Panc1 (cell line): Measurements from ENCODE around the gene CLRN3. TPM values are rescaled to one million over a fixed set of nuclear protein-coding genes. Genes with fewer than 3 reads are reported as not detected.

ENCODE experiments used
- ATAC-seq: fragments of 200-7000 bp; cut with Tn5 transposase; 2 replicates; pipeline ENCODE4 v1.9.1; 2020; ENCODE audit warnings: mild to moderate bottlenecking, moderate library complexity
- BruUV-seq: library from RNA; stranded (reverse); fragments of 400-500 nt; replicated peaks from 2 replicates; lab custom pipeline; 2021; lab: Mats Ljungman, UMichigan
- CTCF ChIA-PET: fragments of 300-600 bp; sonication (Branson Sonifier 250); formaldehyde crosslinking; loops from one replicate; lab custom pipeline; 2022; ENCODE audit warnings: antibody characterized with exemption; lab: Charles Lee
- POLR2A ChIA-PET: fragments of 300-600 bp; sonication (Branson Sonifier 250); formaldehyde crosslinking; loops from one replicate; lab custom pipeline; 2022; ENCODE audit warnings: antibody characterized with exemption; lab: Charles Lee
- DNase-seq: peaks from one replicate; pipeline ENCODE4 v3.0.0-alpha.2; 2010; ENCODE audit warnings: low read depth, low spot score
- H3K27ac ChIP-seq: 2 replicates; pipeline ENCODE4 v1.5.1; 2011; ENCODE audit warnings: mild to moderate bottlenecking, low read length, inconsistent platforms
- H3K27me3 ChIP-seq: fragments of 200-500 bp; sonication (Bioruptor generic); 2 replicates; pipeline ENCODE4 v1.6.0; 2014; ENCODE audit warnings: low read length, inconsistent platforms; ENCODE audit not compliant: control insufficient read depth, insufficient read depth
- H3K36me3 ChIP-seq: fragments of 200-500 bp; sonication (Bioruptor generic); 2 replicates; pipeline ENCODE4 v1.5.1; 2014; ENCODE audit warnings: inconsistent platforms, mild to moderate bottlenecking, low read length, moderate library complexity; ENCODE audit not compliant: control insufficient read depth, insufficient read depth
- H3K4me1 ChIP-seq: 2 replicates; pipeline ENCODE4 v1.5.1; 2011; ENCODE audit warnings: inconsistent platforms, mild to moderate bottlenecking, low read length, moderate library complexity; ENCODE audit not compliant: control insufficient read depth, insufficient read depth
- H3K4me3 ChIP-seq, 2 experiments: 2 replicates each; pipeline ENCODE4 v1.5.1; 2011 to 2012; ENCODE audit warnings: low read depth in 2 of 2, low read length in 2 of 2, mild to moderate bottlenecking in 2 of 2, inconsistent platforms in 1 of 2, moderate library complexity in 1 of 2
- H3K9me3 ChIP-seq: fragments of 200-500 bp; sonication (Bioruptor generic); 2 replicates; pipeline ENCODE4 v1.5.1; 2014; ENCODE audit warnings: low read depth, mild to moderate bottlenecking, inconsistent platforms, low read length, moderate library complexity; ENCODE audit not compliant: control insufficient read depth, insufficient read depth
- POLR2AphosphoS5 ChIP-seq: IDR thresholded peaks from 2 replicates; pipeline ENCODE4 v1.6.1; 2012; ENCODE audit warnings: mild to moderate bottlenecking, low read depth, low read length, moderate library complexity
- SIN3A ChIP-seq: IDR thresholded peaks from 2 replicates; pipeline ENCODE4 v1.6.1; 2012; ENCODE audit warnings: low read depth, mild to moderate bottlenecking, low read length, moderate library complexity, borderline replicate concordance; ENCODE audit not compliant: insufficient read depth
- TCF7L2 ChIP-seq: IDR thresholded peaks from 2 replicates; pipeline ENCODE4 v1.6.1; 2011; ENCODE audit warnings: mild to moderate bottlenecking, low read depth, low read length, inconsistent platforms
- in situ Hi-C: cut with HindIII; loops from 2 replicates; pipeline ENCODE4 v1.10.0; 2016; ENCODE audit warnings: low sequenced_read_pairs, low pct_unique_long_range_greater_than_20kb
- intact Hi-C: fragments of 100-400 bp; cut with micrococcal nuclease; formaldehyde crosslinking; loops from one replicate; pipeline ENCODE4 v1.10.0; 2022; ENCODE audit not compliant: unreplicated experiment
- total RNA-seq: library from RNA; stranded (reverse); gene quantifications from one replicate; pipeline ENCODE4 v1.2.1, GENCODE V29; 2021; ENCODE audit not compliant: unreplicated experiment
- TF ChIP-seq, protein P1 (sequence below): fragments of 450-650 bp; IDR thresholded peaks from 2 replicates; pipeline ENCODE4 v1.5.1; 2017; ENCODE audit warnings: mild to moderate bottlenecking
- TF ChIP-seq, protein P2 (sequence below), 2 experiments: IDR thresholded peaks; 2 replicates each; pipeline ENCODE4 v1.6.1; 2011 to 2012; ENCODE audit warnings: low read depth in 2 of 2, control low read depth in 1 of 2, low read length in 1 of 2, mild to moderate bottlenecking in 1 of 2, moderate library complexity in 1 of 2; ENCODE audit not compliant: insufficient read depth in 1 of 2

CLRN3 gene
- total RNA-seq, 1 experiment from 2014 or later = not detected

DNA sequence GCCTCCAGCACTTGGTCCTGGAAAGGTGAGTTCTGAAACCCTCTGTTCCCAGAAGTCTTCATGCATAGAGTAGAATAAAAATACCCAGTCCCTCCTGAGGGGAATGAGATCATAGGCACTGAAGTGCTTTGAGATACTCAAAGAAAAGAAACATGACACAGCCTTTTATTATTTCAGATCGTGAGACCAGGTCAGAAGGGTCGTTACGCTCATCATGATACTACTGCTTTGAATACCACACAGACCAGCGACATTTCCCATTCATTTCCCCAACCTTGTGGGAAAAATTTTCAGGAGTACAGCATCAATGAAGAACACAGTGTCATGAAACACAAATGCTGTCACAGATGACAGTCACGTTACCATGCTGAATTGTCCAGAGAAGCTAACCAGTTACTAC lies 15.0 kb downstream of the CLRN3 start:
- intact Hi-C loops = no loop called here
- H3K4me1 ChIP-seq = no peaks in the 10 kb centered on the region
- TF ChIP-seq SIN3A = no peak
- TF ChIP-seq, protein P1, sequence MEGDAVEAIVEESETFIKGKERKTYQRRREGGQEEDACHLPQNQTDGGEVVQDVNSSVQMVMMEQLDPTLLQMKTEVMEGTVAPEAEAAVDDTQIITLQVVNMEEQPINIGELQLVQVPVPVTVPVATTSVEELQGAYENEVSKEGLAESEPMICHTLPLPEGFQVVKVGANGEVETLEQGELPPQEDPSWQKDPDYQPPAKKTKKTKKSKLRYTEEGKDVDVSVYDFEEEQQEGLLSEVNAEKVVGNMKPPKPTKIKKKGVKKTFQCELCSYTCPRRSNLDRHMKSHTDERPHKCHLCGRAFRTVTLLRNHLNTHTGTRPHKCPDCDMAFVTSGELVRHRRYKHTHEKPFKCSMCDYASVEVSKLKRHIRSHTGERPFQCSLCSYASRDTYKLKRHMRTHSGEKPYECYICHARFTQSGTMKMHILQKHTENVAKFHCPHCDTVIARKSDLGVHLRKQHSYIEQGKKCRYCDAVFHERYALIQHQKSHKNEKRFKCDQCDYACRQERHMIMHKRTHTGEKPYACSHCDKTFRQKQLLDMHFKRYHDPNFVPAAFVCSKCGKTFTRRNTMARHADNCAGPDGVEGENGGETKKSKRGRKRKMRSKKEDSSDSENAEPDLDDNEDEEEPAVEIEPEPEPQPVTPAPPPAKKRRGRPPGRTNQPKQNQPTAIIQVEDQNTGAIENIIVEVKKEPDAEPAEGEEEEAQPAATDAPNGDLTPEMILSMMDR = no peak
- TF ChIP-seq, protein P2, sequence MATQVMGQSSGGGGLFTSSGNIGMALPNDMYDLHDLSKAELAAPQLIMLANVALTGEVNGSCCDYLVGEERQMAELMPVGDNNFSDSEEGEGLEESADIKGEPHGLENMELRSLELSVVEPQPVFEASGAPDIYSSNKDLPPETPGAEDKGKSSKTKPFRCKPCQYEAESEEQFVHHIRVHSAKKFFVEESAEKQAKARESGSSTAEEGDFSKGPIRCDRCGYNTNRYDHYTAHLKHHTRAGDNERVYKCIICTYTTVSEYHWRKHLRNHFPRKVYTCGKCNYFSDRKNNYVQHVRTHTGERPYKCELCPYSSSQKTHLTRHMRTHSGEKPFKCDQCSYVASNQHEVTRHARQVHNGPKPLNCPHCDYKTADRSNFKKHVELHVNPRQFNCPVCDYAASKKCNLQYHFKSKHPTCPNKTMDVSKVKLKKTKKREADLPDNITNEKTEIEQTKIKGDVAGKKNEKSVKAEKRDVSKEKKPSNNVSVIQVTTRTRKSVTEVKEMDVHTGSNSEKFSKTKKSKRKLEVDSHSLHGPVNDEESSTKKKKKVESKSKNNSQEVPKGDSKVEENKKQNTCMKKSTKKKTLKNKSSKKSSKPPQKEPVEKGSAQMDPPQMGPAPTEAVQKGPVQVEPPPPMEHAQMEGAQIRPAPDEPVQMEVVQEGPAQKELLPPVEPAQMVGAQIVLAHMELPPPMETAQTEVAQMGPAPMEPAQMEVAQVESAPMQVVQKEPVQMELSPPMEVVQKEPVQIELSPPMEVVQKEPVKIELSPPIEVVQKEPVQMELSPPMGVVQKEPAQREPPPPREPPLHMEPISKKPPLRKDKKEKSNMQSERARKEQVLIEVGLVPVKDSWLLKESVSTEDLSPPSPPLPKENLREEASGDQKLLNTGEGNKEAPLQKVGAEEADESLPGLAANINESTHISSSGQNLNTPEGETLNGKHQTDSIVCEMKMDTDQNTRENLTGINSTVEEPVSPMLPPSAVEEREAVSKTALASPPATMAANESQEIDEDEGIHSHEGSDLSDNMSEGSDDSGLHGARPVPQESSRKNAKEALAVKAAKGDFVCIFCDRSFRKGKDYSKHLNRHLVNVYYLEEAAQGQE (IDR thresholded peaks at IDR 0.05; ENCODE audit: insufficient read depth in 1 of 2, low read depth in 2 of 2, low read length in 1 of 2) = no peak
- no peak for TF ChIP-seq POLR2AphosphoS5
- TF ChIP-seq TCF7L2 = no peak
- no peak overlapping the region for H3K27ac ChIP-seq
- in situ Hi-C loops = no loop called here
- ATAC-seq (no peak), DNase-seq (no peak)
- H3K9me3 ChIP-seq = no peaks in the 10 kb centered on the region
- peaks cover 27% of the 10 kb centered on the region for H3K27me3 ChIP-seq
- H3K36me3 ChIP-seq = no peaks in the 10 kb centered on the region
- CTCF ChIA-PET = no interaction called here
- POLR2A ChIA-PET = no interaction called here
- H3K4me3 ChIP-seq = no peak overlapping the region
- no TSS peak for BruUV-seq

DNA sequence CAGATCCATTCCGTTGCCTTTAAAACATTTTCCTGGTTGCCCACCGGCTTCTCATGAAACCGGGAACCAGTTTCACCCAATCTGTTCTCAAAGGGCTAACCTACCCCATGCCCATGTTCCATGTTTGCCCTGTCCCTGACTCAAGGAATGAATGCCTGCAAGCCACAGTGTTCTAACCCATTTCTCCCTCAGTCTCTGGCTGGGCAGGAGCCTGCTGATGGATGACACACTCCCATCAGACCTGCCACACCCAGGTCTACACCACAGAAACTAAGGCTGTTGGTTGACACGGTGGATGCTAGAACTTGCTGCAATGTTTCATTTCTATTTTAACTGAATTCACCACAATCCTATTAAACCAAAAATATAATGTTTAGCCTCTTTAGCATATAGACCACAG lies 15.6 kb downstream of the CLRN3 start:
- Histone ChIP-seq H3K4me3 (no peak overlapping the region), H3K27me3 (peaks cover 27% of the 10 kb centered on the region), H3K36me3 (no peaks in the 10 kb centered on the region), H3K4me1 (no peaks in the 10 kb centered on the region), H3K9me3 (no peaks in the 10 kb centered on the region), H3K27ac (no peak overlapping the region)
- in situ Hi-C loops (no loop called here), intact Hi-C loops (no loop called here)
- DNase-seq (no peak), ATAC-seq (no peak)
- no TSS peak for BruUV-seq
- TF ChIP-seq POLR2AphosphoS5 (no peak), SIN3A (no peak), TCF7L2 (no peak)
- TF ChIP-seq, protein P2 (IDR thresholded peaks at IDR 0.05; ENCODE audit: insufficient read depth in 1 of 2, low read depth in 2 of 2, low read length in 1 of 2) = no peak
- TF ChIP-seq, protein P1 = no peak
- ChIA-PET POLR2A (no interaction called here), CTCF (no interaction called here)
